ENCODE results near the gene MACROD2.

Gene MACROD2

DNA sequence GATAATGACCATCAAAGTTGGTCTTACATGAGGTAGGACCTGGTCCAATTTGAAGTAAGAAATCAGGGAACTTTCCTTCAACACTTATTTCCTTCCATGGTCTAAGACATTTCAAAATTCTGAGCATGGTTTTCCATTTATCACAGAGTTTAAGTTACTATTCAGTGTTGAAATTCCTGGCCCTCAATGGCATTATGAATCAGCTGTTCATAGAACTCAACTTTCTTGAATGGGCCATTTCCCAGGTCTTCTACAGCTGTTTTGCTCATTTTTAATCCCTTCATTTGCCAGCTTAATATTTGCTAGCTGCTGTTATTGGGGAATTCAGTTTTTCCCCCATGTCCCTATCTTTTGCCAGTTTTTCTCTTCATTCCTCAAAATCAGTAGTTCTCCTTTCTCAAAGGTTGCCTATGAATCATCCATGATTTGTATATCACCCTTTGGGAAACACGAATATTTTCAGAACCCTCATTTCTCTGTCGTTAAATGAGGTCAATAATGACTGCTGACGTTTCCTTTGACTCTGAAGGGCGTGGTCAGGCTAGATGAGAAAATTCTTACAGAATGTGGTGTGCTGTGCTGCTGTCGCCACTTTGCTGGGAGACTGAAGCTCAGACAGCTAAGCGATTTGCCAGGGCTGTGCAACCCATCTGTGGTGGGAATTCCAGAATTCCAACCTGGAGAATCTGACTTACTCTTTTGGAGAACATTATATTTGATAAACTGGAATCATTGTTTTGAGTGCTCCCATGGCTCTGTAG lies 558.6 kb downstream of the MACROD2 start:
- no peak for DNase-seq

DNA sequence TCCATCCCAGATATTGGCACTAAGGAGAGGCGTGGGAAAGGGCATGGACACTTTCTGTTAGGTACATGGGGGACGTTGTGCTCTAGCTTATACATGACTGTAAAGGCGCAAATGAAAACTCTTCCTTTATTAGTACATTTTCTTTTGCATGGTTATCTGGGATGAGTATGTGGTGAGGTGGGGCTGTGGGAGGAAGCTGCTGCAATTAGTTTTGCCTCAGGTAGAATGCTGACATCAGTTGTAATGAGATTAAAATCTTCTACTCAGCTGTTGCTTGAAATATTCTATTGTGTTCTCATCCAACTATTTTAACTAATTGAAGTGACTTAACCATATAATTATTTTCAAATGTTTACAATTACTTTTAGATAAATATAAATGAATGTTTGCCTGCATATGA lies 560.4 kb downstream of the MACROD2 start:
- no peak for DNase-seq

DNA sequence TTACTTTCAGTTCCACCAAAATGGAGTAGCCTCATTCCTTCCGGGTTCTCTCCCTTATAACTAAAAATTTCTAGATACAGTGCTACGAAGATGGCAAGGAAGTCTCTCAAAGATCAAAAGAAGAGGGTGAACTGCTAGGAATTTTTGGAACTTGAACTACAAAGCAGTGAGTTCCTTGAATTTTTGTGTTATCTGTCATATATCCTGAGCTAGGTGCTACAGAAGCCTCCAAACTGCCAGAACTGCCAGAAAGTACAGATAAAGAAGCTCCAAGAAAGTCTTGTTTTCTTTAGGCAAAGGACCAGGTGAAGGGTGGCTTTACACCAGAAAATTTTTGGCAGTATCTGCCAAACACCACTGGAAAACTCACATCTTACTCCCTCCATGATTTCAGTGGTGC lies 560.9 kb downstream of the MACROD2 start:
- DNase-seq: no peak

DNA sequence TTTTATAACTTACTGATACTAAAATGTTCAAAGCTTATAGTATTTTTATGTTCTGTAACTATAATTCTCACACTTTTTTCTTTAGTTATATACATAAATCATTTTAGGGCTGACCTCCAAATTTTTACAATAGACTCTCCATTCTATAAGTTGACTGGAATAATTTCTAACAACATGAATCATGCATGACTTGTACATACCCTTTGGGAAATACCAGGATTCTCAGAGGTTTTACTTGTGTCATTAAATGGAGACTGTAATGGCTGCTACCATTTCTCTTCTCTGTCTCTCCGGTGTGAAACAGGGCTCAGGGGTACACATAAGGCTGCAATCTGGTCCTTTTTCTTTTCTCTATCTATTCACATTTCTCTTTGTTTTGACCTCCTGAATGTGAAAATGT lies 564.3 kb downstream of the MACROD2 start:
- no peak for DNase-seq

DNA sequence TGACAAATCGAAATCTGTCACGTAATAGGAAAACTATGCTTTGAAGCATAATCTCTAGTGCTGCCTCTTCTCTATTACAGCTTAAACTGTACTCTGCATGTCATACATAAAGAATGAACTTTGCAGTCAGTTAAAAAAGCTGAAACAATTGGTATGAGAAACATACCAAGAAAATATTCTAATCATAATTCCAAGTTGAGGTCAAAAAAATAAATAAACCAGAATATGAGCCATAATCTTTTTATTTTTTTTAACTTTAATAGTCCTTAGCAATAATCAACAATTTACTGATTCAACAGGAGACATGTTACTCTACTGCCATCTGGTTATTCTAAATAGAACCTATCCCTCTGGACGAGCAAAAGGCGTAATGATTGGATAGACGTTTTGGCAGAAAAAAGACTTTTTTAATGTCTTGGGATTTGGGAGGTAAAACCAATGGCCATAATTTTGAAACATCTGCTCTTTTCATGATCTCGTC lies 566.5 kb downstream of the MACROD2 start:
- DNase-seq: no peak

DNA sequence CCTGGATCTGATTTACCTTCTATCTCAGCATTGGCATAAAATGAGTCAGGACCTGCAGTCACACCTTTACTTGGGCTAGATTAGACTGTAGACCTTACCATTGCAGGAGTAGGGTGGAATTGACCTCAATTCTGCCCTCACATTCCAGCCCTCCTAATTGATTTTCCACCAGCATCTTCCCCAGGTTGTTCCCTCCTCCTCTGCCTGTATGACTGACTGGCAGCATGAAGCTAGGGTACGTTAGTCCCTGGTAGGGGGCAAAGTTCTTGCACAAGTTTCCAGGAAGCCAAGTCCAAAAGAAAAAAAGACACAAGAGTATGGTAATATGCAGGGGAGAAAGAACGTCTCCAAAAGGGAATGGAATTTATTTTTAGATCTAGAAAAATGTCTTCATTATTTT lies 567.7 kb downstream of the MACROD2 start:
- DNase-seq: no peak

DNA sequence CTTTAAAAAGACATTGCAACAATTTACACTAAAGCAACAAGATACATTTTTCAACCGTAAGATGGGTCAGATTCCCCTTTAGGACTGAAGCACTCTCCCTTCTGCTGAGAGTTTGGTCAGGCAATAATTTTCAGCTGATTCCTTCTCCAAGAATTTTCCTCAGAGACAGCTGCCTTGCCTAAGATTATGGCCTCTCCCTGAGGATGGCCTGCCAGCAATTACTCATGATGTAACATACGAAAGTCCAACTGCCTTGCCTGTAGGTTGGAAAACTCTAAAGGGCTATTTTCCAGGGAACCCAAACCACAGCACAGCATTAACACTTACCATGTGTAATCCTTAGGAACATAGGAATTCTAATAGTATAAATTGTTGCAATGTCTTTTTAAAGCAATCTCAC lies 571.2 kb downstream of the MACROD2 start:
- no peak for DNase-seq

DNA sequence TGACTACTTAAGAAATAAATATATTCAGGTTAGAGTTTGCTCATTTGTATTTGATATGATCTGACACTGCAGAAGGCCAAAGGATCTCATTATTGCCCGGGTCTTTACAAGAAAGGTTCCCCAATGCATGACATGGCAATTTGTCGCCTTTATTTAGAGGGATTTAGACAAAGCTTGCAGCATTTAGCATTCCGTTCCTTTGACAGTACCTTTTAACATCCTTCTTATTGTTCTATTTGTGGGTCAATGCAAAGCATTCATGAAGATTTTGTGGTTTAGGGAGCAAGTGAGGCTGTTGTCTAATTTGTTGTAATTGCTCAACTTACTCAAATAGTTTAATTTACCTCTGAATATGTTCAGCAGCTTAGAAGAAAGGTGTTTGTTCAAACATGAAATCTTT lies 572.9 kb downstream of the MACROD2 start:
- no peak for DNase-seq

DNA sequence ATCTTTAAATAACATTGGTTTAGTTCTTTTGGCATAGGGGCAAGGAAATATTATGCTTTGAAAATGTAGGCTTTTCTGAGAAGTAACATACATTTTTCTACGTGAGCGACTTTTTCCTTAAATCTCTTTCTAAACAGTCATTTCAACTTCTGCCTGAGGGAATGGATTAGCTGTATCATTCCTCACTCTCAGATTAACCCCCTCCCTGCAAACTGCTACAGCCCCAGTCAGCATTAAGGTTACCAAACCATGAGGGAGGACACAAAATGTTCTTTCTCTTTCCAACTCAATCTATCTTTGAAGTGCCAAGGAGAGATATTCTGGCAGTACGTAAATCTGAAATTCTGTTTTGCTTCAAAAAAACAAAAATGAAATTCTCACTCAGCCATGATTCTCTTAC lies 573.4 kb downstream of the MACROD2 start:
- no peak for DNase-seq

DNA sequence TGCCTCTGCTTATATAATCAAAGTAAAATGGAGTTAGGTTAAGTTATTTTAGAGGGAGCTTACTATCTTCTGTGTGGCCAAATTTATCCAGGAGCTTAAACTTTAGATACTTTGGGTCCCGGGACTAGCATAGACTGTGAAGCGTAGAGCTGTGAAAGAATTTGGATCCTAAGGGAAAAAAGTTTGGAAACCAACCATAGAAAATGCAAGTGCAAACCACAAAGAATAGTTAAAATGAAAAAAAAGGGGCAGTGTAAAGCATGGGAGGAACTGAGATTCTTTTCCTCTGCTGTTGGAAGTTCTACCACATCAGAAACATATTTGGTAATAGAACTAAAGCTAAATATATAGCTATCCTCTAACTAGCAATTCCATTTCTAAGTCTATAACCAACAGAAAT lies 574.3 kb downstream of the MACROD2 start:
- DNase-seq: no peak

DNA sequence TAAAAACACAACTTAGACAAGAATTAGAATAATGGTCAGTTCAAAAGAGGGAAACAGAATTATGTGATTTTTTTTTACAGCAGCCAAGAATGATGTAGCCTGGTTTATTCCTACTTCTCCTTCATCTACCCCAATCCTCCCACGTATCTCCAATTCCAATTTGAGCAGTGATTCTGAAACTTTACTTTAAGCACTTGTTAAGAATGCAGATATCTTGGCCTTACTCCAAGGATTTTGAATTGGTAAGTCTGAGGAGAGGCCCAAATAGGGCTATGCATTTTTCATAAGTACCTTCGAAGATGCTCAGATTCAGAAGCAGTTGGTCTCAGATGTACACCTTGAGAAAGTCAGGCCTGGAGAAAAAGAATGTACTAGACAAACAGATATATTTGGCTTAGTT lies 575.5 kb downstream of the MACROD2 start:
- DNase-seq: no peak

DNA sequence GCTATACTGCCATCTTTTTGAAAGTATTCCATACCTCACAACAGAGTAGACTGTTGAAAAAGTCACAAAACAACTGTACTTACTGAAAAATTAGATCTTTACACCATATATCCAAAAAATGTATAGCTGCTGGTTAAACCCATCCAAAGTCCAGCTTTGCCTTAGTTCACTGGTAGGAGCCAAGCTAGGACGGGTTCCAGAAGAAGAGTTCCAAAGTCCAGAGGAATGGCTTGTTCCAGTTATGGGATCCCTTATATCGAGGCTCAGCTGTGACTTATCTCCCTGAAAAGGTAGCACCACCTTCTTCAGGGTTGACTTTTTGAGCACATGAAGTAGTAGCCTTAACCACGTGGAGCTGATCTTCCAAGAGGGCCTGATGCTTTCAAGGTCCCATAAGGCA lies 578.4 kb downstream of the MACROD2 start:
- no peak for DNase-seq

DNA sequence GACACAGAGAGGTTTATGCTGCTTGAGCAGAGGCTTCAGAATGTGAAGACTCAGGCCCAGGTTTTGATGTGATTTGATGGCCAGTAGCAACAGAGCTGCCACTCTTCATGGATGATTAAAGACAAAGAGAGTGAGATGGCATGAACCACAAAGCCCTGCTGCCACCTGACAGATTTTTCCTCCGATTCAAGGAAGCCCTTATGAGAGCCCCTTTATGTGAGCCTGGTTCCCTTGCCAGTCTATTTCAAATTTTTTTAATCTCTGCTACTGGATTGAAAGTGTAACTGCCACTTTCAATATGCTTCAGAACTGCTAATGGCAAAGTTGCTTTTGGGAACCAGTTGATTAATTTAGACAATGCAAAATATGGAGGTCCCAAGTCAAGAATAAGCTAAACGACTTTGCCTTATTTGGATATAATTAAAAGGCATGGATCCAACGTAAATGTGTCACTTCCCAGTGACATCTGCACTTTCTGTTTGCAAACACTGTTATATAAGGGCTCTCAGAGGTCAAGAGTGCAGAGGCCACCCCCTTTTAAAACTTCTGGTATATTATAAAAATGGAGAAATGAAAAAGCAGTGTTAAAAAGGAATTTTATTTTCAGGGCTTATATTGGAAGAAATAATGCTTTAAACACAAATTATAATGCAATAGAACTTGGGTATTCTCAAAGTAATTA lies 581.0 kb downstream of the MACROD2 start:
- peak; percentile 67 for DNase-seq

DNA sequence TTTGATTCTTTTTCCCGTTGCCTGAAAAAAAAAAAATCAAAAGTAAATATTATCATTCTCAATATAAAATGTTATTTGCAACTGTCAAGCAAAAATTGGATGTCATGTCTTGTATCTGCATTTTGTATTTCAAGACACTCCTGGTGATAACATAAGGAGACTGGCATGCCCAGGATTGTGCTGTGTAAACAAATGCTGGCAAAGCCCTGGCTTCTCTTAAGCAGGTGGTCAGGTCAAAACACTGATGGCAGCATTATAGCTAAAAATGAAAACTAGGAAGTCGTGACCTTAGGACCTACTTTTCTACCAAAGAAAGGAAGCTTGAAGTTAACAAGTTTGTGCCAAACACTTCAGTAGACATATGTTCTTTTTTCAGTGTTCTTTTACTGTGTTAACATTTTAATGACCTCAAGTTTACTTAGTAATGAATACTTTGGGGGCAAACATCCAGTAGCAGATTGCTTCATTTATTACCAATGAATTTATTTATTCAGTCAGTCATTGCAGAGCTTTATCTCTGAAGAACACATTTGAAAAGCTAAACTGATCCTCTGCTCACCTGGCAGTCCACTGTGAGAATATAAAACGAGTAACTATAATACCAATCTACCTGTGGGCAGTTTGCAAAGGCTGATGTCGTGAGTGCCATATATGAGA lies 585.2 kb downstream of the MACROD2 start:
- DNase-seq: no peak

DNA sequence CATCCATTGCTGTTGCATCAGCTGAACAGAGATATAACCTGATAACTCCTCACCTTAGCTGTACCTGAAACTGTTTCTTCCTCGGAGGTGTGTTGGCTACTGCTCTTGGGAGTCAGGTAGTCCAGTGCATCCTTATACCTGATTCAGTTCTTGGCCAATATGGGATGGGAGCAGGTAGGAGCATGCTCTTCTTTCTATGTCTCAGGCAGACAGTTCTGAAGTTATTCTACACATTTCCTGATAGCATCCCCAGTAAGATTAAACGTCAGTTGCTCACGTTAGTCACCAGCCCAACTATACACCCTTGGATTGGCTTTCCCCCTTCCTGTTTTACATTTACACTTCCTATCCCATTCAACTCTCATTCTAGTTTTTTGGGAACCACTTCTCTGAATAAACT lies 586.4 kb downstream of the MACROD2 start:
- peak; percentile 2 for DNase-seq

DNA sequence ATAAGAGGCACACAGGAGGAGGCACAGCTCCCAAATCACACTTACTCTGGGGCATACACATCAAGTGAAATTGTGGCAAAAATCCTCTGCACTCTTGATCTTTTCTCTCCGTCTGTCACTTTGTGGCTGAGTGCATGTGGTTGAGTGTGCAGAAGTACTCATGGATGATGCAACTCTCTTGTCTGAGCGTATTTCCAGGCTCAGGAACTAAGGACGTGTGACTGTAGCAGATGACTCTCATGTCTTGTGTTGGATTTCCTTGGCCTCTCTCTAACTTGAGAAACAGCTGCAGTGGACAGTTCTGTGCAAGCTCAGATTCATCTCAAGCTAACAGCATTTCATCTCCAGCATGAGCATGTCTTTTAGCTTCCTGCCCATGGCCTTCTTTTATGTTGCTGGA lies 587.5 kb downstream of the MACROD2 start:
- DNase-seq: peak; percentile 94

DNA sequence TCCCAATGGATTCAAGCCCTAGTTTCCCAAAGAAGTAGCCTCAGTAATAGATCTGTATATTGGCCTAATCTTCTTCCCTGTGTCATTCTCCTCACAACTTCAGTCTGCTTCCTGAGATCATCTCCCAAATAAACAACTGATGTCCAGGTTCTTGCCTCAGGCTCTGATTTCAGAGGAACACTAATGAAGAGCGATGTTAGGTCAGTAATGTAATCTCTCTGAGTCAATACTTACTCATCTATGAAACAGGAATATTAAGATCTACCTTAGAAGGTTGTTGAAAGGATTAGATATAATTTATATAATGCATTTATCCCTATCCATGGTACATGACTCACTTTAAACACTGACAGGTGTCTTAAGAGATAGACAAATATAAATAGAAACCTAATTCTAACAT lies 588.1 kb downstream of the MACROD2 start:
- DNase-seq: no peak

DNA sequence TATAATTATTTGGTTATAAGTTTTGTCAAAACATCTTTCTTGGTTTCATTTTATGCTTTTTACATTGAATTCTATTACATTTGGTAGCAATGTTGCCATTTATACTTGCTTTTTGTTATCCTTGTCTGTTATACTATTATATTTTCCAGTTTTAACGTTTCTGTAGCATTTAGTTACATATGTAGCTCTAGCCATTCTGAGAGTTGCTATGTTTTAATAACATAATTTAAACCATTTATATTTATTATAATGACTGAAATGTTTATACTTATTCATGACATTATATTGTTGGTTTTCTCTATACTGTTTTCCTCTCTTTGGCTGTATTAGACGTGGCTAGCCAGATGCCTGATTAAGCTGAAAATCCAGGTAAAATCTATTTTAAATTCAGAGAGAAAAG lies 594.1 kb downstream of the MACROD2 start:
- no peak for DNase-seq

DNA sequence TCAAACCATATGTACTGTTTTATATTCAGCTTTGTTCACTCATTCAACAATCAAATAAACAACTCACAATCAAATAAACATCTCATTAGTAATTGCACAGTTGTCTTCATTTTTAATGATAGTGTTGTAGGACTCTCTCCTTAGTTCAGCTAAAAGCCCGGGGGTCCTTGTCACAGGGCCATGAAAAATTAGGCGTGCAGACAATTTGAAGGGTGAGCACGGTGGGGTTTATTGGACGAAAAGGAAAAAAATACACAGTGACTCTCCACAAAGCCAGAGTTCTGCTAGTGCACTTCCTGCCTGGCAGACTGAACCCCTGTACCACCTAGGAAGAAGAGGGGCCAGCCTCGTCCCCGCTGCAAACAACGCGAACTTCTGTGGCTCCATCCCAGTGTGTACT lies 599.7 kb downstream of the MACROD2 start:
- DNase-seq: no peak

DNA sequence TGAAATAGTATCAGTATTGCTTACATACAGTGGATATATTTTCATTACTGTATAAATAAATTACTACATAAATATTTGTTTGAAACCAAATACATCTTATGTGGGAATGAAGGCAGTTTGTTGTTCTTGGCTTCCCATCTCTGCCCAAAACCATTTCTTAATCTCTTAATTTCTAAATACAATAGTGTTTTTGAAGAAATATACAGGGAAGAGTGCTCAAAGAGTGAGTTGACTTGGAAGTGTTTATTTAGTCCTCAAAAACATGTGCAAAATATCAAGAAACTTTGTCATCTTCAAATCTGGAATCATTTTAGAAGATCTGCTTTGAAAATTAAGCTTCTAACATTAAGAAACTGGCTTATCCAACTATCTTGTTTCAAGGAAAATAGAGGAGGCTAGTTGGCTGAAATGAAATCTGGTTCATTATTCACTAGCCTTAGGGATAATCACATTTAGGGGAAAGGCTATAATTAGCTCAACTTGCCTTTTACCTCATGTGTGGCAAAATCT lies 601.9 kb downstream of the MACROD2 start:
- no peak for DNase-seq

DNA sequence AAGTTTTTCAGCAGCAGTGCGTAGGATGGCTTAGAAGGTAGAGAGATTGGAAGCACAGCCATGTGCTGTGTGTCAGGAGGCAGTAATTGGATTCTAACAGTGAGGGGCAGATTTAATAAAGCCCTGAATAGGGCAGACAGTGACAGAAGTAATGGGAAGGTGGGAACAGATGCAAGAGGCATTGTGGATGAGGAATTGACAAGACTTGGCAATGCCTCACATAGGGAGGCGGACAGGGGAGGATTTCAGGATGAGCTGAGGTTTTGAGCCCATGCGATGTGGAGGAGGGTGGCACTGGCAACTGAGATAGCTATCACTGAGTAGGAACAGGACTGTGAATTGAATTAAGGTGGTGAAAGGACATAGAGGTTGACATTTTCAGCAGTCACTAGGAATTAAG lies 604.3 kb downstream of the MACROD2 start:
- no peak for DNase-seq

DNA sequence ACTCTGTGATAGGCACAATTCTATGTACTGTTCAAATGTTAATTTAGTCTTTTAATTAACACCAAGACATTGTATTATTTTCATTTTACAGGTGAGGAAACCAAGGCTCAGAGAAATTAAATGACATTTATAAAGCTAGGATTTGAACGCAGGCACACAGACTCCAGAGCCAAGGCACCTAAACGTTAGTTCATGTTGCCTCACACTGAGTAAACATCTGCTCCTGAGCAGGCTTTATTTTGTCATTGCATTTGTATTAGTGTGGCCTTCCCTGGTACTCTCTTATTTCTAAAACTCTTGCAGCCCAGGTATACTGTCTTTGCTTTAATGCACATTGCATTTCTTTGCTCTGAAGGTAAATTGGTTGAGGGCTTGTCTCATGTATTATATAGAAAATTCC lies 605.2 kb downstream of the MACROD2 start:
- no peak for DNase-seq

DNA sequence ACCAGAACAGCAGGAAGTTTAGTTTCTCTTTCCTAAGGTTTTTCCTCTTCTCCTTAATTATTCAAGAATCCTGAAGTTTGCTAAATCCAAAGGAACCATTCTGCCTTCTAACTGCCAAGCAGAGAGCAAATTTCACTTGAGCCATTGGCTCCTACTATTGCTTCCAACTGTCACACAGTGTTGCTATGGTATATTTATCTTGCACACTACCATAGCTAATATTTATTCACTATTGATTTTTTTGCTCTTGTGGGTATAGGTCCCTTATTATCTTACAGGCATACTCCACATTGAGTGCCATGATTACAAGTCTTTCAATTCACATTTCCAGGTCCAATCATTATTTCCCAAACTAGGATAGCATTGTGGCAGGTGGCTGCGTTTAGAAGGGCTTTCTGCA lies 608.8 kb downstream of the MACROD2 start:
- no peak for DNase-seq

Measured in MV-4-11 (cell line).